H9 (cell line): ENCODE measurements around the gene GFER. TPM values are rescaled to one million over a fixed set of nuclear protein-coding genes. Genes with fewer than 3 reads are reported as not detected.

Experiments
- DNase-seq: peaks from one replicate; pipeline ENCODE4 v3.0.0-alpha.2; 2017
- H2AFZ ChIP-seq: one replicate; pipeline ENCODE4 v1.6.1; 2013; ENCODE audit warnings: mild to moderate bottlenecking, low read length, control low read depth, moderate library complexity
- H2AK5ac ChIP-seq: 2 replicates; pipeline ENCODE4 v1.6.1; 2013; ENCODE audit warnings: low read length, control low read depth, mixed read lengths; ENCODE audit not compliant: insufficient read length
- H2BK120ac ChIP-seq: one replicate; pipeline ENCODE4 v1.6.1; 2013; ENCODE audit warnings: low read depth, mild to moderate bottlenecking, low read length, control low read depth, inconsistent platforms; ENCODE audit not compliant: poor library complexity, severe bottlenecking
- H2BK12ac ChIP-seq: 2 replicates; pipeline ENCODE4 v1.6.1; 2013; ENCODE audit warnings: low read length, control low read depth, mixed read lengths, low read depth; ENCODE audit not compliant: insufficient read length
- H2BK15ac ChIP-seq: 2 replicates; pipeline ENCODE4 v1.6.1; 2013; ENCODE audit warnings: low read depth, low read length, control low read depth
- H2BK20ac ChIP-seq: one replicate; pipeline ENCODE4 v1.6.1; 2013; ENCODE audit warnings: low read depth, mild to moderate bottlenecking, low read length, control low read depth, inconsistent platforms; ENCODE audit not compliant: poor library complexity, severe bottlenecking
- H2BK5ac ChIP-seq: 2 replicates; pipeline ENCODE4 v1.6.1; 2013; ENCODE audit warnings: low read length, control low read depth, mixed read lengths; ENCODE audit not compliant: insufficient read length
- H3K14ac ChIP-seq: 2 replicates; pipeline ENCODE4 v1.6.1; 2013; ENCODE audit warnings: low read length, control low read depth; ENCODE audit not compliant: insufficient read depth
- H3K18ac ChIP-seq: 2 replicates; pipeline ENCODE4 v1.6.1; 2013; ENCODE audit warnings: low read depth, mild to moderate bottlenecking, mixed read lengths, low read length, control low read depth; ENCODE audit not compliant: insufficient read length
- H3K23ac ChIP-seq: 2 replicates; pipeline ENCODE4 v1.6.1; 2013; ENCODE audit warnings: low read length, control low read depth, mixed read lengths, low read depth; ENCODE audit not compliant: insufficient read length
- H3K23me2 ChIP-seq: 2 replicates; pipeline ENCODE4 v1.6.1; 2013; ENCODE audit warnings: low read depth, mild to moderate bottlenecking, mixed read lengths, low read length, control low read depth; ENCODE audit not compliant: insufficient read length, poor library complexity, severe bottlenecking
- H3K27ac ChIP-seq: 2 replicates; pipeline ENCODE4 v1.5.1; 2013; ENCODE audit warnings: low read length, control low read depth, mixed read lengths, low read depth; ENCODE audit not compliant: insufficient read length
- H3K27me3 ChIP-seq: 2 replicates; pipeline ENCODE4 v1.6.1; 2013; ENCODE audit warnings: low read length, control low read depth, inconsistent platforms; ENCODE audit not compliant: insufficient read depth
- H3K4ac ChIP-seq: 2 replicates; pipeline ENCODE4 v1.6.1; 2013; ENCODE audit warnings: low read depth, mild to moderate bottlenecking, control low read depth, inconsistent platforms, low read length, moderate library complexity
- H3K4me1 ChIP-seq: 2 replicates; pipeline ENCODE4 v1.6.1; 2013; ENCODE audit warnings: low read length, control low read depth, inconsistent platforms; ENCODE audit not compliant: insufficient read depth
- H3K4me2 ChIP-seq: 2 replicates; pipeline ENCODE4 v1.6.1; 2013; ENCODE audit warnings: low read length, control low read depth, mixed read lengths; ENCODE audit not compliant: insufficient read length, insufficient read depth
- H3K56ac ChIP-seq: 2 replicates; pipeline ENCODE4 v1.6.1; 2013; ENCODE audit warnings: low read depth, mild to moderate bottlenecking, mixed read lengths, low read length, control low read depth; ENCODE audit not compliant: insufficient read length
- H3K79me1 ChIP-seq: 2 replicates; pipeline ENCODE4 v1.6.1; 2013; ENCODE audit warnings: low read depth, mild to moderate bottlenecking, moderate library complexity, low read length, control low read depth, inconsistent platforms; ENCODE audit not compliant: insufficient read depth, poor library complexity, severe bottlenecking
- H3K79me2 ChIP-seq: 2 replicates; pipeline ENCODE4 v1.6.1; 2013; ENCODE audit warnings: low read length, control low read depth, inconsistent platforms; ENCODE audit not compliant: insufficient read depth
- H3K9ac ChIP-seq: 2 replicates; pipeline ENCODE4 v1.6.1; 2013; ENCODE audit warnings: low read length, control low read depth, mixed read lengths; ENCODE audit not compliant: insufficient read length; ENCODE audit errors: extremely low read depth
- H3K9me3 ChIP-seq: one replicate; pipeline ENCODE4 v1.6.1; 2013; ENCODE audit warnings: low read depth, low read length, inconsistent platforms; ENCODE audit not compliant: control insufficient read depth
- H3T11ph ChIP-seq: one replicate; pipeline ENCODE4 v1.6.1; 2013; ENCODE audit warnings: mild to moderate bottlenecking, low read length, control low read depth, inconsistent platforms
- H4K20me1 ChIP-seq: one replicate; pipeline ENCODE4 v1.6.1; 2013; ENCODE audit not compliant: control insufficient read depth, insufficient read length, insufficient read depth
- H4K5ac ChIP-seq: 2 replicates; pipeline ENCODE4 v1.6.1; 2013; ENCODE audit warnings: low read depth, mild to moderate bottlenecking, mixed read lengths, low read length, control low read depth; ENCODE audit not compliant: insufficient read length
- H4K8ac ChIP-seq: replicated peaks from 2 replicates; pipeline ENCODE4 v1.6.1; 2013; ENCODE audit warnings: low read length, control low read depth, mixed read lengths, low read depth; ENCODE audit not compliant: insufficient read length
- H4K91ac ChIP-seq: 2 replicates; pipeline ENCODE4 v1.6.1; 2013; ENCODE audit warnings: low read depth, mild to moderate bottlenecking, moderate library complexity, mixed read lengths, low read length, control low read depth; ENCODE audit not compliant: insufficient read length
- H3K27ac Mint-ChIP-seq, 3 experiments: 2 replicates in 2 of 3; 3 replicates in 1 of 3; pipeline ENCODE4 v1.8.0; 2020 to 2021; ENCODE audit warnings: mixed read lengths in 3 of 3, mild to moderate bottlenecking in 1 of 3, moderate library complexity in 1 of 3
- H3K27me3 Mint-ChIP-seq: 2 replicates; pipeline ENCODE4 v1.8.0; 2021; ENCODE audit warnings: low read depth, mild to moderate bottlenecking, moderate library complexity, mixed read lengths
- H3K36me3 Mint-ChIP-seq, 3 experiments: 2 replicates in 2 of 3; 3 replicates in 1 of 3; pipeline ENCODE4 v1.8.0; 2020 to 2021; ENCODE audit warnings: low read depth in 3 of 3, mixed read lengths in 3 of 3; ENCODE audit not compliant: insufficient read depth in 1 of 3
- H3K4me1 Mint-ChIP-seq, 2 experiments: 2 replicates each; pipeline ENCODE4 v1.8.0; 2020; ENCODE audit warnings: mixed read lengths in 2 of 2
- H3K4me3 Mint-ChIP-seq, 2 experiments: 2 replicates in 1 of 2; 3 replicates in 1 of 2; pipeline ENCODE4 v1.8.0; 2020 to 2021; ENCODE audit warnings: mild to moderate bottlenecking in 2 of 2, mixed read lengths in 2 of 2, moderate library complexity in 1 of 2
- H3K9me3 Mint-ChIP-seq, 2 experiments: 2 replicates in 1 of 2; 3 replicates in 1 of 2; pipeline ENCODE4 v1.8.0; 2020; ENCODE audit warnings: mild to moderate bottlenecking in 2 of 2, mixed read lengths in 2 of 2, moderate library complexity in 1 of 2
- CTCF ChIP-seq: fragments of 200-600 bp; sonication (generic); conservative IDR thresholded peaks from 3 replicates; pipeline ENCODE4 v1.8.0; 2021; ENCODE audit warnings: antibody characterized with exemption, mild to moderate bottlenecking
- WGBS: extraction: QIAGEN DNeasy Blood & Tissue Kit; methylation state at CpG from one replicate; pipeline ENCODE4 v1.1.7; 2013; ENCODE audit warnings: missing lambda C conversion rate, low lambda C conversion rate, mixed read lengths; ENCODE audit not compliant: insufficient read length; ENCODE audit errors: extremely low coverage; 5-methylcytosine and 5-hydroxymethylcytosine counted together
- total RNA-seq: library from RNA; stranded (reverse); gene quantifications from 2 replicates; pipeline ENCODE4 v1.2.1, GENCODE V29; 2021

The GFER gene
- total RNA-seq, 1 experiment from 2014 or later = 49.1 TPM

GRCh38 chr16:2015117-2015946, 31.3 kb downstream of the GFER start:
- no peak overlapping the region for H3K27ac ChIP-seq

More at GRCh38 chr16:2015117-2015946, 31.3 kb downstream of the GFER start:
- Histone ChIP-seq H3K4me2 (no peak overlapping the region), H2BK20ac (no peak overlapping the region), H2BK15ac (no peak overlapping the region), H3K56ac (no peak overlapping the region), H3K4ac (no peak overlapping the region), H2BK120ac (no peak overlapping the region), H3K79me1 (no peaks in the 10 kb centered on the region), H2AFZ (no peak overlapping the region), H3K18ac (no peak overlapping the region), H4K5ac (no peak overlapping the region), H2BK12ac (no peak overlapping the region), H4K8ac (no peak overlapping the region), H4K20me1 (no peaks in the 10 kb centered on the region), H3K9me3 (no peaks in the 10 kb centered on the region), H3K23ac (no peak overlapping the region), H2AK5ac (no peak overlapping the region), H4K91ac (no peak overlapping the region), H3K9ac (no peak overlapping the region), H3K23me2 (peaks cover 8% of the 10 kb centered on the region), H3K4me1 (peaks cover 2% of the 10 kb centered on the region; the same call in 1 of the 2 replicates), H3T11ph (no peak overlapping the region), H3K27me3 (peaks cover 7% of the 10 kb centered on the region; the same call in 1 of the 2 replicates), H3K14ac (no peak overlapping the region), H2BK5ac (no peak overlapping the region), H3K79me2 (no peaks in the 10 kb centered on the region)
- WGBS = no CpG with 5 or more reads among the region's 24 CpGs
- Mint-ChIP-seq H3K9me3 (no peaks in the 10 kb centered on the region), H3K4me3 (no peak overlapping the region; a peak in 1 of 5 replicates), H3K27me3 (peaks cover 40% of the 10 kb centered on the region), H3K27ac (no peak overlapping the region), H3K4me1 (peaks cover 2% of the 10 kb centered on the region in 2 experiments), H3K36me3 (peaks cover 0 to 2% (median 0%) of the 10 kb centered on the region in 3 experiments; a peak in 1 of 7 replicates)
- DNase-seq = no peak
- TF ChIP-seq CTCF = no peak
